Upper lobe of right lung (tissue), 1 donor: ENCODE results near the gene COL11A1. TPM values are rescaled to one million over a fixed set of nuclear protein-coding genes. Genes with fewer than 3 reads are reported as not detected.
"Not testable (repeated sequence)": the region's sequence is repeated elsewhere in the genome, so short reads cannot be mapped to it uniquely, and the experiment has no call there.

Source experiments
- ATAC-seq: fragments of 200-7000 bp; cut with Tn5 transposase; one replicate; pipeline ENCODE4 v1.9.1; 2020; ENCODE audit warnings: mild to moderate bottlenecking, moderate library complexity
- DNase-seq: peaks from one replicate; pipeline ENCODE4 v3.0.0-alpha.2; 2020
- H3K27ac ChIP-seq: fragments of 200-600 bp; one replicate; pipeline ENCODE4 v1.8.0; 2022
- H3K27me3 ChIP-seq: fragments of 200-600 bp; one replicate; pipeline ENCODE4 v1.8.0; 2022; ENCODE audit warnings: mild to moderate bottlenecking
- H3K36me3 ChIP-seq: fragments of 200-600 bp; one replicate; pipeline ENCODE4 v1.8.0; 2022
- H3K4me1 ChIP-seq: fragments of 200-600 bp; one replicate; pipeline ENCODE4 v1.8.0; 2022
- H3K4me3 ChIP-seq: fragments of 200-600 bp; one replicate; pipeline ENCODE4 v1.8.0; 2022; ENCODE audit warnings: mild to moderate bottlenecking
- H3K9me3 ChIP-seq: fragments of 200-600 bp; one replicate; pipeline ENCODE4 v1.8.0; 2022
- intact Hi-C: fragments of 100-400 bp; cut with DNase I; formaldehyde crosslinking; loops from one replicate; pipeline ENCODE4 v1.11.0; 2022
- total RNA-seq: library from RNA; stranded (reverse); fragmentation: NEBNext Ultra II Directional; extraction: Animal tissue kit (Norgen Biotek cat#: 25700); gene quantifications from one replicate; pipeline ENCODE4 v1.2.1, GENCODE V29; 2021
- TF ChIP-seq, protein P1 (sequence below): fragments of 200-600 bp; IDR thresholded peaks from one replicate; pipeline ENCODE4 v1.8.0; 2022; ENCODE audit warnings: antibody characterized with exemption
- donor health status: DM: no; HTN: yes; CAD: no; lungs with severe emphysema.

Gene COL11A1
- total RNA-seq, 1 donor from 2014 or later = 1.7 TPM

DNA sequence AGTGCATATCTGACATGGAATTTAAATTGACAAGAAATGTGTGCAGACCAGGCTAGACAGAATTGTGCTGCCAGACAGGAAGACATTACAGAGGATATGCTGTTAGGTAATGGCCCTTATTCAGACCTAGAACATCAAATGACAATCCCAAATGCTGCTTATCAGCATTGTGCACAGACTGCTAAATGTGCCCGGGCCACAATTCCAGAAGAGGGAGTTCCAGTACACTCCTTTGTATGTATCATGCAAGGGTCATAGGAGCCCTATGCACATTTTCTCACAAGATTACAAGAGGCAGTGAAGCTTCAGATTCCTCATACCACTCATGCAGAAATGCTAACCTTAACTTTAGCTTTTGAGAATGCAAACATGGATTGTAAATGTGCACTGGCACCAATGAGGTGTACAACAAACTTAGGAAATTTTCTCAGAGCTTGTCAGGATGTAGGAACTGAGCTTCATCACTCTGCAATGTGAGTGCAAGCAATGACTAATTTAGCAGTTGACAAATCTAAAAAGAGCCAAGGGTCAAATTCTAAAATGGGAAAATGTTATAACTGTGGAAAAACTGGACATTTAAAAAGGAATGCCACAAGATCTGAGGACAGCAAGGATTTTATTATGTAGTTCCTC is 273.5 kb downstream of the COL11A1 start:
- Histone ChIP-seq H3K27me3 (no peaks in the 10 kb centered on the region), H3K4me3 (no peak overlapping the region), H3K4me1 (no peaks in the 10 kb centered on the region), H3K36me3 (no peaks in the 10 kb centered on the region), H3K27ac (no peak overlapping the region), H3K9me3 (no peaks in the 10 kb centered on the region)
- intact Hi-C loops = no loop called here
- TF ChIP-seq, protein P1, sequence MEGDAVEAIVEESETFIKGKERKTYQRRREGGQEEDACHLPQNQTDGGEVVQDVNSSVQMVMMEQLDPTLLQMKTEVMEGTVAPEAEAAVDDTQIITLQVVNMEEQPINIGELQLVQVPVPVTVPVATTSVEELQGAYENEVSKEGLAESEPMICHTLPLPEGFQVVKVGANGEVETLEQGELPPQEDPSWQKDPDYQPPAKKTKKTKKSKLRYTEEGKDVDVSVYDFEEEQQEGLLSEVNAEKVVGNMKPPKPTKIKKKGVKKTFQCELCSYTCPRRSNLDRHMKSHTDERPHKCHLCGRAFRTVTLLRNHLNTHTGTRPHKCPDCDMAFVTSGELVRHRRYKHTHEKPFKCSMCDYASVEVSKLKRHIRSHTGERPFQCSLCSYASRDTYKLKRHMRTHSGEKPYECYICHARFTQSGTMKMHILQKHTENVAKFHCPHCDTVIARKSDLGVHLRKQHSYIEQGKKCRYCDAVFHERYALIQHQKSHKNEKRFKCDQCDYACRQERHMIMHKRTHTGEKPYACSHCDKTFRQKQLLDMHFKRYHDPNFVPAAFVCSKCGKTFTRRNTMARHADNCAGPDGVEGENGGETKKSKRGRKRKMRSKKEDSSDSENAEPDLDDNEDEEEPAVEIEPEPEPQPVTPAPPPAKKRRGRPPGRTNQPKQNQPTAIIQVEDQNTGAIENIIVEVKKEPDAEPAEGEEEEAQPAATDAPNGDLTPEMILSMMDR = no peak
- ATAC-seq (no peak), DNase-seq (no peak)

DNA sequence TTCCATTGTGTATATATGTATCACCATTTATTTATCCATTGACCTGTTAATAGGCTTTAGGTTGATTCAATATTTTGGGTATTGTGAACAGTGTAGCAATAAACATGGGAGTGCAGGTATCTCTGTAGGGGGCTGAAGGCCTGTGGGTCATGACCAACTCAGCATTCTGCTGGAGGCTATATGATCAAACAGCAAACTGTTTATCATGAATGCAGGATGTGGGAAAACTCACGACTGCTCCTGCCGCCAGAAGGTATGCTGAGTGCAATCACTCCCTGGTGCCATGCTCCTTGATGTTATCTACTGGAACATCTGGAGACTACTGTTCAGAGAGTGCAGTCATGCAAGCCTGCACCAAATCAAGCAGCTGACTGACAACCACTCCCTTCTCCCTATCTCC is 275.2 kb downstream of the COL11A1 start:
- H3K27me3 ChIP-seq = no peaks in the 10 kb centered on the region
- H3K36me3 ChIP-seq = no peaks in the 10 kb centered on the region
- no peak overlapping the region for H3K4me3 ChIP-seq
- DNase-seq (no peak), ATAC-seq (no peak)
- H3K27ac ChIP-seq = no peak overlapping the region
- TF ChIP-seq, protein P1 = no peak
- intact Hi-C loops = no loop called here
- no peaks in the 10 kb centered on the region for H3K9me3 ChIP-seq
- H3K4me1 ChIP-seq = no peaks in the 10 kb centered on the region

DNA sequence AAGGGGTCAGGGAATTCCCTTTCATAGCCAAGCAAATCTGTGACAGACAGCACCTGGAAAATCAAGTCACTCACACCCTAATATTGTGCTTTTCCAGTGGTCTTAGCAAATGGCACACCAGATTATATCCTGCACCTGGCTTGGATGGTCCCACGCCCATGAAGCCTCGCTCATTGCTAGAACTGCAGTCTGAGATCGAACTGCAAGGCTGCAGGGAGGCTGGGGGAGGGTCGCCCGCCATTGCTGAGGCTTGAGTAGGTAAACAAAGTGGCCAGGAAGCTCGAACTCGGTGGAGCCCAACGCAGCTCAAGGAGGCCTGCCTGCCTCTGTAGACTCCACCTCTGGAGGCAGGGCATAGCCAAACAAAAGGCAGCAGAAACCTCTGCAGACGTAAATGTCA is 281.6 kb downstream of the COL11A1 start:
- ATAC-seq, H3K9me3 ChIP-seq, H3K4me1 ChIP-seq, H3K36me3 ChIP-seq, DNase-seq, H3K27me3 ChIP-seq, H3K27ac ChIP-seq, H3K4me3 ChIP-seq, intact Hi-C loops: not testable (repeated sequence)
